Skeletal muscle satellite cell (primary cell): Measurements from ENCODE around the gene MAP2K3. TPM values are rescaled to one million over a fixed set of nuclear protein-coding genes. Genes with fewer than 3 reads are reported as not detected.

ENCODE experiments used
- H3K27me3 ChIP-seq: 2 replicates; pipeline ENCODE4 v1.7.0; 2013; ENCODE audit warnings: low read length; ENCODE audit not compliant: control insufficient read depth, insufficient read depth
- H3K36me3 ChIP-seq: 2 replicates; pipeline ENCODE4 v1.7.0; 2013; ENCODE audit warnings: mild to moderate bottlenecking, control low read depth, low read length; ENCODE audit not compliant: insufficient read depth
- H3K4me1 ChIP-seq: 2 replicates; pipeline ENCODE4 v1.7.0; 2013; ENCODE audit warnings: low read length; ENCODE audit not compliant: control insufficient read depth, insufficient read depth
- H3K4me2 ChIP-seq: 2 replicates; pipeline ENCODE4 v1.7.0; 2013; ENCODE audit warnings: mild to moderate bottlenecking, low read length
- H3K4me3 ChIP-seq: 2 replicates; pipeline ENCODE4 v1.7.0; 2013; ENCODE audit warnings: low read length
- H3K9ac ChIP-seq: 2 replicates; pipeline ENCODE4 v1.7.0; 2013; ENCODE audit warnings: mild to moderate bottlenecking, low read depth, low read length, moderate library complexity
- H3K9me3 ChIP-seq: replicated peaks from 2 replicates; pipeline ENCODE4 v1.7.0; 2013; ENCODE audit warnings: mild to moderate bottlenecking, control low read depth, low read length
- total RNA-seq: library from RNA; depleted of rRNA; stranded (reverse); fragments of >200 nt; gene quantifications from 2 replicates; pipeline ENCODE4 v1.2.3, GENCODE V29; 2012; rRNA removed

MAP2K3 gene
- 27.9 and 29.3 TPM in 2 replicates for total RNA-seq

DNA sequence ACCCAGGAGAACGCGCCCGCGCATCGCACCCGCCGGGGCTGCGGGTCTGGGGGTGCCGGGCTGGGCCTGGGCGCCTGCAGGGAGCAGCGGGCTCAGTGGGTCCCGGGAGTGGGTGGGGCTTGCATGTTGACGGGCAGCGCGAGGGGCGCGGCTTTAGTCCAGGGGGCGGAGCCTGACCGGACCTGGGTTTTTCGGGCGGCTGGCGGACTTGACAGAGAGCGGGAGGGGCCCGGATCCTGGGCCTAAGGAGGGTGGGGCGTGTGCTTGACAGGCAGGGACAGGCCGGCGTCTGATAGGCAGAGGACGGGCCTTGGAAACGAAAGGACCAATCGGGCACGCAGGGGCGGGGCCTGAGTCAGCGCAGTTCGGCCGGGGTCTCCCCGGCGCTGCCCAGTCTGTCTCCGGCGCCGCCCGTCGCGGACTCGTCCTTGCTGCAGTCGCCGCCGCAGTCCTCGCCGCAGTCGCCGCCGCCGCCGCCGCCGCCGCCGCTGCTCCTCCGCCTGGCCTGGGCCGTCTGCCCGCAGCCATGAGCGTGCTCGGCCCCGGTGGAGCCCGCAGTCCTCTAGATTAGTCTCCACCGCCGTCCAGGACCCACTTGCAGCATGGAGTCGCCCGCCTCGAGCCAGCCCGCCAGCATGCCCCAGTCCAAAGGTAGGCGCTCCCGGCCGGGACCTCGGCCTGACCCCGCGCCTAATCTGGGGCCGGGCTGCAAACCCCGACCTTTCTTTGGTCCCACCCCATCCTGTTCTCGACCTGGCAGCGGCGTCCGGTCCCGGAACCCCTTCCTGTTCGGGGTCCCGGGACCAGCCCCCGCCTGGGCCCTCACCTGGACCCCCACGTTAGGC lies at the start of gene MAP2K3:
MAP2K3 (plus strand) TSS at position 393 of the 845 bp plus-strand sequence; CDS start at position 603, 210 bp downstream.
- peak within 1 kb of the TSS; percentile 94 for H3K9ac ChIP-seq
- H3K4me3 ChIP-seq, result peak within 1 kb of the TSS; percentile 86
- peaks cover 53% of the 10 kb centered on the region for H3K4me1 ChIP-seq
- H3K27me3 ChIP-seq, result no peaks in the 10 kb centered on the region
- H3K9me3 ChIP-seq, result no peaks in the 10 kb centered on the region
- peak within 1 kb of the TSS; percentile 93 for H3K4me2 ChIP-seq
- peaks cover 13% of the 10 kb centered on the region for H3K36me3 ChIP-seq

- no peaks in the 10 kb centered on the region for H3K9me3 ChIP-seq
- no peak overlapping the region for H3K9ac ChIP-seq
- H3K27me3 ChIP-seq, result no peaks in the 10 kb centered on the region
- H3K4me3 ChIP-seq, result no peak overlapping the region
- no peaks in the 10 kb centered on the region for H3K4me1 ChIP-seq
- no peaks in the 10 kb centered on the region for H3K36me3 ChIP-seq
- no peak overlapping the region for H3K4me2 ChIP-seq
Observed at GRCh38 chr17:21235921-21236320, 48.6 kb upstream of the MAP2K3 start.

- Histone ChIP-seq H3K27me3 (no peaks in the 10 kb centered on the region), H3K4me3 (no peak overlapping the region), H3K36me3 (no peaks in the 10 kb centered on the region), H3K9ac (no peak overlapping the region), H3K4me1 (no peaks in the 10 kb centered on the region), H3K4me2 (no peak overlapping the region), H3K9me3 (no peaks in the 10 kb centered on the region)
Observed at GRCh38 chr17:21239680-21240368, 44.7 kb upstream of the MAP2K3 start.

DNA sequence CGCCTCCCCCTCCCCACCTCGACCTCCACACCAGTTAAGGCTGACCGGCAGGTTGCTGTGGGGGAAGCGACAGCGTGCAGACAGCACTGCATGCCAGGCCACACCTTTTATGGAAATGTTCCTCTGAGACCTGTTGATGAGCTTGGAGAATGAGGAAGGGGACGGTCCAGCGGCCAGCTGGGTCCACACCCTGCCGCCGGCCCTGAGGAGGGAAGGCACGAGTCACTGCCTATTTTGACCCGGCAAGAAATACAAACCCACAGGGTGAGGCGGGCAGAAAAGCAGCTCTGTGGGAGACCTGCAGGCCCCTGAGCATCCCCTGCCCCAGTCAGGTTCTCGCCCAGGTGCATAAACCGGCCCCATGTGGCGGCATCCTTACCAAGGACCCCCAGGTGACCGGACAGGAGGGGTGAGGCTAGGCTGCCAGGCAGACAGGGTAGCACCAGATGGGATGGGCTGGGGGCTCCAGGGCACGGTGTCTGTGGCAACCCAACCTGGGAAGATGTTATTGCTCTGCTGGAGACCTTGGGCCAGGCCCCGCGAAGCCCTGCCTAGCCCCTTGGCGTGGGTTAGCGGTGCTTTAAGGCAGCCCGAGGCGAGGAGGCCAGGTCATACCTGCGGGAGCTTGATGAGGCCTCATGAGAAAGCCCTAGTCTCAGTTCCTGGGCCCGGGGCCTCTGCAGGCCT lies 44.0 kb upstream of the MAP2K3 start:
- Histone ChIP-seq H3K4me1 (no peaks in the 10 kb centered on the region), H3K36me3 (no peaks in the 10 kb centered on the region), H3K9me3 (no peaks in the 10 kb centered on the region), H3K27me3 (no peaks in the 10 kb centered on the region), H3K9ac (no peak overlapping the region), H3K4me2 (no peak overlapping the region), H3K4me3 (no peak overlapping the region)

DNA sequence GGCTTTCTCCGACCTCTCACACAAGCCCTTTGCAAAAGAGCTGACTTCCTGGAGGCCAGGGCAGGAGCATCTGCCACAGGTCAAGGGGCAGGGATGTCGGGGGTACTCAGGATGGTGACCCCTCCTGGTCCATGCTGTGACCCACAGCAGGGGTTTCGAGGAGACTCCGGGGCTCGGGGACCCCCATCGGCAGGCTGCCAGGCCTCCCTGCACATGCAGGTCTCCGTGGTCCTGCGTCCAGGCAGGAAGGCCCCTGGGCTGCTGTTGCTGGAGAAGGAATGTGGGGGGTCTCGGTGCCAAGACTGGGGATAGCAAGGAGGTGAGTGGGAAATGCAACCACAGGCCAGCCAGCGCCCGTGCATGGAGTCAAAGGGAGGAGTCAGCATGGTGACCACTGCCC lies 42.9 kb upstream of the MAP2K3 start:
- Histone ChIP-seq H3K4me2 (no peak overlapping the region), H3K4me1 (no peaks in the 10 kb centered on the region), H3K9ac (no peak overlapping the region), H3K27me3 (no peaks in the 10 kb centered on the region), H3K36me3 (no peaks in the 10 kb centered on the region), H3K4me3 (no peak overlapping the region), H3K9me3 (no peaks in the 10 kb centered on the region)

- Histone ChIP-seq H3K36me3 (no peaks in the 10 kb centered on the region), H3K27me3 (no peaks in the 10 kb centered on the region), H3K9me3 (no peaks in the 10 kb centered on the region), H3K4me1 (no peaks in the 10 kb centered on the region), H3K9ac (no peak overlapping the region), H3K4me3 (no peak overlapping the region), H3K4me2 (no peak overlapping the region)
Observed at GRCh38 chr17:21242026-21242697, 42.3 kb upstream of the MAP2K3 start.

GRCh38 chr17:21242780-21243515 lies 41.6 kb upstream of the MAP2K3 start:
- H3K36me3 ChIP-seq, result no peaks in the 10 kb centered on the region
- H3K4me2 ChIP-seq, result no peak overlapping the region
- no peaks in the 10 kb centered on the region for H3K27me3 ChIP-seq
- H3K9me3 ChIP-seq, result no peaks in the 10 kb centered on the region
- H3K4me1 ChIP-seq, result no peaks in the 10 kb centered on the region
- H3K4me3 ChIP-seq, result no peak overlapping the region
- no peak overlapping the region for H3K9ac ChIP-seq

- no peaks in the 10 kb centered on the region for H3K27me3 ChIP-seq
- H3K4me3 ChIP-seq, result no peak overlapping the region
- no peaks in the 10 kb centered on the region for H3K9me3 ChIP-seq
- H3K4me2 ChIP-seq, result no peak overlapping the region
- H3K36me3 ChIP-seq, result no peaks in the 10 kb centered on the region
- H3K4me1 ChIP-seq, result no peaks in the 10 kb centered on the region
- H3K9ac ChIP-seq, result no peak overlapping the region
Observed at GRCh38 chr17:21243516-21244303, 40.8 kb upstream of the MAP2K3 start.

DNA sequence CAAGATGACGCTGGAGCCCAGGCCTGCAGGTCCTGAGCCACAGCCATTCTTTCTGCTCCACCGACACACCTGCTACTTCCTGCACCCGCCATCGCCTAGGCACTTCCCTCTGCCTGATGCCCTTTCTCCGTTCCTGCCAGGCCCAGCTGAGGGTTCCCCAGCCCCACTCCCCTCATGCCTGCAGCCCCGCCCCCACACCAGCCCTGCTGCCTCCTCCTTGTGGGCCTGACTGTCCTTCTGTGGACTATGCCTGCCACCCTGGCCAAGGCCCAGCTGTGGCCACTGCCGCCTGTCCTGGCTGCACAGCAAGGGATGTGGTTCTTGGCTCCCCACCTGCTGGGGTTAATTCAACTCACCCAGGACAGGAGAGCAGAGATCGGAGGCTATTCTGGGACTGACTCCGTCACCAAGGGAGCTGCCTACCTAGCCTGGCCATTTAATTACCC lies 38.8 kb upstream of the MAP2K3 start:
- Histone ChIP-seq H3K27me3 (no peaks in the 10 kb centered on the region), H3K9ac (no peak overlapping the region), H3K36me3 (no peaks in the 10 kb centered on the region), H3K4me3 (no peak overlapping the region), H3K4me2 (no peak overlapping the region), H3K4me1 (no peaks in the 10 kb centered on the region), H3K9me3 (no peaks in the 10 kb centered on the region)

- Histone ChIP-seq H3K9ac (no peak overlapping the region), H3K27me3 (no peaks in the 10 kb centered on the region), H3K4me2 (no peak overlapping the region), H3K4me1 (peaks cover 8% of the 10 kb centered on the region), H3K36me3 (no peaks in the 10 kb centered on the region), H3K9me3 (no peaks in the 10 kb centered on the region), H3K4me3 (no peak overlapping the region)
Observed at GRCh38 chr17:21246698-21247097, 37.8 kb upstream of the MAP2K3 start.
